HEK293 (cell line): ENCODE results near the gene EFEMP2.

Experiments used
- ZNF560 ChIP-seq: fragments of 450-650 bp; formaldehyde crosslinking; IDR thresholded peaks from 2 replicates; pipeline ENCODE4 v1.5.1; 2017; ENCODE audit warnings: missing biosample characterization, missing genetic modification characterization, borderline replicate concordance
- ZNF701 ChIP-seq: fragments of 450-650 bp; formaldehyde crosslinking; IDR thresholded peaks from 2 replicates; pipeline ENCODE4 v1.5.1; 2016; ENCODE audit warnings: missing biosample characterization, missing genetic modification characterization
- TF ChIP-seq, protein P1 (sequence below): fragments of 450-650 bp; formaldehyde crosslinking; IDR thresholded peaks from 2 replicates; pipeline ENCODE4 v1.5.1; 2016; ENCODE audit warnings: missing biosample characterization, missing genetic modification characterization
- TF ChIP-seq, protein P2 (sequence below): fragments of 450-650 bp; formaldehyde crosslinking; conservative IDR thresholded peaks from 2 replicates; pipeline ENCODE4 v1.5.1; 2016; ENCODE audit warnings: low read depth, missing biosample characterization, missing genetic modification characterization
- TF ChIP-seq, protein P3 (sequence below): fragments of 450-650 bp; IDR thresholded peaks from 2 replicates; pipeline ENCODE4 v1.5.1; 2018; ENCODE audit warnings: missing biosample characterization, mild to moderate bottlenecking, missing genetic modification characterization

DNA sequence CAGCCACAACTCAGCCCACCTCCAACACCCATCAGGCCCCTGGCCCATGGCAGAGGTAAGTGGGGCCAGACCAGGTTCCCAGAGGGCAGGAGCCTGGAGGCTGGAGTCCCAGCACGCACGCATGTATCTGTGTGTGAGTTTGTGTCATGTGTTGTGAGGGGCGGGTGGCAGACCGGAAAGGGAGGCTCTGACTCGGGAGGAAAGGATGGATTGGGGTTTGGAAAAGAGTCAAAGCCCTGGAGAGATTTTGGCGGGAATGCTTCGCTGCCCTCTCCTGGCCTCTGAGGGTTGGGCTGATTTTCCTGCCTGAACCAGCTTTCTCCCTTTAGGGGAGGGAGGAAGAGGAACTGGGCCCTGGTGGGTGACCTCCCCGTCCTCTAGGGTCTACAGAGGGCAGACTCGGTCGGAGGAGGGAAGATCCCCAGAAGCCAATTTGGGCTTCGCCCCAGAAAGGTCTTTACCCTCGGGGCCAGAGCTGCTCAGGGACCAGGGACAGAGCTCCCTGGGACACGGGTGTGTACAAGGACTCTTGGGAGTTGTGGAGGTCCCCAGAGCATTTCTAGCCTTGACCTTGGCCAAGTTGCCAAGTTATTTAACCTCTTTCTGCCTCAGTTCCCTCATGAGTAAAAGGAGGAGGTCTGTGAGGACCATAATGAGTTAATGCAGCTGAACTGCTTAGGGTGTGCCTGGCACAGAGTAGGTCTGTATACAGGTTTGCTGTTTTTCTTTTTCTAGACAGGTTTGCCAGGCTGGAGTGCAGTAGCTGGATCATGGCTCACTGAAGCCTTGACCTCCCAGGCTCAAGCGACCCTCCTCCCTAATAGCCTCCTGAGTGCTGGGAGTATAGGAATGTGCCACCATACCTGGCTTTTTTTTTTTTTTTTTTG, 39.3 kb upstream of the EFEMP2 start:
- TF ChIP-seq, protein P1, sequence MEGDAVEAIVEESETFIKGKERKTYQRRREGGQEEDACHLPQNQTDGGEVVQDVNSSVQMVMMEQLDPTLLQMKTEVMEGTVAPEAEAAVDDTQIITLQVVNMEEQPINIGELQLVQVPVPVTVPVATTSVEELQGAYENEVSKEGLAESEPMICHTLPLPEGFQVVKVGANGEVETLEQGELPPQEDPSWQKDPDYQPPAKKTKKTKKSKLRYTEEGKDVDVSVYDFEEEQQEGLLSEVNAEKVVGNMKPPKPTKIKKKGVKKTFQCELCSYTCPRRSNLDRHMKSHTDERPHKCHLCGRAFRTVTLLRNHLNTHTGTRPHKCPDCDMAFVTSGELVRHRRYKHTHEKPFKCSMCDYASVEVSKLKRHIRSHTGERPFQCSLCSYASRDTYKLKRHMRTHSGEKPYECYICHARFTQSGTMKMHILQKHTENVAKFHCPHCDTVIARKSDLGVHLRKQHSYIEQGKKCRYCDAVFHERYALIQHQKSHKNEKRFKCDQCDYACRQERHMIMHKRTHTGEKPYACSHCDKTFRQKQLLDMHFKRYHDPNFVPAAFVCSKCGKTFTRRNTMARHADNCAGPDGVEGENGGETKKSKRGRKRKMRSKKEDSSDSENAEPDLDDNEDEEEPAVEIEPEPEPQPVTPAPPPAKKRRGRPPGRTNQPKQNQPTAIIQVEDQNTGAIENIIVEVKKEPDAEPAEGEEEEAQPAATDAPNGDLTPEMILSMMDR (tag by site-specific recombination) = no peak; the same call in 1 of the 2 replicates
- no peak for TF ChIP-seq ZNF701 (tag by site-specific recombination)
- TF ChIP-seq, protein P2, sequence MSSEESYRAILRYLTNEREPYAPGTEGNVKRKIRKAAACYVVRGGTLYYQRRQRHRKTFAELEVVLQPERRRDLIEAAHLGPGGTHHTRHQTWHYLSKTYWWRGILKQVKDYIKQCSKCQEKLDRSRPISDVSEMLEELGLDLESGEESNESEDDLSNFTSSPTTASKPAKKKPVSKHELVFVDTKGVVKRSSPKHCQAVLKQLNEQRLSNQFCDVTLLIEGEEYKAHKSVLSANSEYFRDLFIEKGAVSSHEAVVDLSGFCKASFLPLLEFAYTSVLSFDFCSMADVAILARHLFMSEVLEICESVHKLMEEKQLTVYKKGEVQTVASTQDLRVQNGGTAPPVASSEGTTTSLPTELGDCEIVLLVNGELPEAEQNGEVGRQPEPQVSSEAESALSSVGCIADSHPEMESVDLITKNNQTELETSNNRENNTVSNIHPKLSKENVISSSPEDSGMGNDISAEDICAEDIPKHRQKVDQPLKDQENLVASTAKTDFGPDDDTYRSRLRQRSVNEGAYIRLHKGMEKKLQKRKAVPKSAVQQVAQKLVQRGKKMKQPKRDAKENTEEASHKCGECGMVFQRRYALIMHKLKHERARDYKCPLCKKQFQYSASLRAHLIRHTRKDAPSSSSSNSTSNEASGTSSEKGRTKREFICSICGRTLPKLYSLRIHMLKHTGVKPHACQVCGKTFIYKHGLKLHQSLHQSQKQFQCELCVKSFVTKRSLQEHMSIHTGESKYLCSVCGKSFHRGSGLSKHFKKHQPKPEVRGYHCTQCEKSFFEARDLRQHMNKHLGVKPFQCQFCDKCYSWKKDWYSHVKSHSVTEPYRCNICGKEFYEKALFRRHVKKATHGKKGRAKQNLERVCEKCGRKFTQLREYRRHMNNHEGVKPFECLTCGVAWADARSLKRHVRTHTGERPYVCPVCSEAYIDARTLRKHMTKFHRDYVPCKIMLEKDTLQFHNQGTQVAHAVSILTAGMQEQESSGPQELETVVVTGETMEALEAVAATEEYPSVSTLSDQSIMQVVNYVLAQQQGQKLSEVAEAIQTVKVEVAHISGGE = no peak
- TF ChIP-seq, protein P3, sequence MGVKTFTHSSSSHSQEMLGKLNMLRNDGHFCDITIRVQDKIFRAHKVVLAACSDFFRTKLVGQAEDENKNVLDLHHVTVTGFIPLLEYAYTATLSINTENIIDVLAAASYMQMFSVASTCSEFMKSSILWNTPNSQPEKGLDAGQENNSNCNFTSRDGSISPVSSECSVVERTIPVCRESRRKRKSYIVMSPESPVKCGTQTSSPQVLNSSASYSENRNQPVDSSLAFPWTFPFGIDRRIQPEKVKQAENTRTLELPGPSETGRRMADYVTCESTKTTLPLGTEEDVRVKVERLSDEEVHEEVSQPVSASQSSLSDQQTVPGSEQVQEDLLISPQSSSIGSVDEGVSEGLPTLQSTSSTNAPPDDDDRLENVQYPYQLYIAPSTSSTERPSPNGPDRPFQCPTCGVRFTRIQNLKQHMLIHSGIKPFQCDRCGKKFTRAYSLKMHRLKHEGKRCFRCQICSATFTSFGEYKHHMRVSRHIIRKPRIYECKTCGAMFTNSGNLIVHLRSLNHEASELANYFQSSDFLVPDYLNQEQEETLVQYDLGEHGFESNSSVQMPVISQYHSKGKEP (tag by site-specific recombination) = no peak
- no peak for TF ChIP-seq ZNF560 (tag by site-specific recombination)
